GM18867 (cell line): ENCODE measurements around the gene BTBD9.

Source experiments
- ATAC-seq: cut with Tn5 transposase; IDR thresholded peaks from one replicate; pipeline ENCODE4 v1.9.1; 2021; ENCODE audit warnings: mild to moderate bottlenecking, moderate library complexity; ENCODE audit not compliant: unreplicated experiment

BTBD9 gene

DNA sequence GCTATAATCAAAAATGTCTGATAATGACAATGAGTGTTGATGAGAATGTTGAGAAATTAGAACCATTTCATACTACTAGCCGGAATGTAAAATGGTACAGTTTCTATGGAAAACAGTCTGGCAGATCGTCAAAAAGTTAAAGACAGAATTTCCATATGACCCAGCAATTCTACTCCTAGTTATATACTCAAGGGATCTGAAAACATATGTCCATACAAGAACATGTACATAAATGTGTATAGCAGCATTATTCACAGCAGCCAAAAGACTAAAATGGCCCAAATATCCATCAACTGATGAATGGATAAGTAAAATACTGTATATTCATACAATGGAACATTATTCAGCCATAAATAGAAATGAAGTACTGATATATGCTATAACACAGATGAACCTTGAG, 236.2 kb downstream of the BTBD9 start:
- no peak for ATAC-seq

- ATAC-seq: no peak
Observed at GRCh38 chr6:38400764-38401163, 239.0 kb downstream of the BTBD9 start.

- ATAC-seq: no peak
Observed at GRCh38 chr6:38400101-38400500, 239.6 kb downstream of the BTBD9 start.

- no peak for ATAC-seq
Observed at GRCh38 chr6:38396209-38396608, 243.5 kb downstream of the BTBD9 start.

GRCh38 chr6:38393986-38394385, 245.7 kb downstream of the BTBD9 start:
- ATAC-seq: no peak

GRCh38 chr6:38391626-38392579, 247.8 kb downstream of the BTBD9 start:
- ATAC-seq: no peak

- no peak for ATAC-seq
Observed at GRCh38 chr6:38391206-38391605, 248.5 kb downstream of the BTBD9 start.

GRCh38 chr6:38389875-38390274, 249.9 kb downstream of the BTBD9 start:
- ATAC-seq: no peak

GRCh38 chr6:38387971-38388370, 251.8 kb downstream of the BTBD9 start:
- no peak for ATAC-seq

DNA sequence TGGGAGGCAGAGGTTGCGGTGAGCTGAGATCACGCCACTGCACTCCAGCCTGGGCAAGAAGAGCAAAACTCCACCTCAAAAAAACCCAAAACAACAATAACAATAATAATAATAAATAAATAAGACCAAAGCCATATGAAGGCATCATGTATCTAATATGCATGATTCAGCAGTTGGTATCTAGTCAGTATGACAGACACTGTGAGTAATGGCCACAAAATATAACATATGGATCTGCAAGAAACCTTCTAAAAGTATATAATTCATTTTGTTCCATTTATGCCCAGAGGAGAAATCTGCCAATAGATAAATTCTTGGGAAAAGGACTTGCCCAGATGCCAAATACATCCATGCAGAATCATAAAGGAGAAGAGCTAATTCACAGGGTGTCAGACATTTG, 252.3 kb downstream of the BTBD9 start:
- ATAC-seq: no peak

DNA sequence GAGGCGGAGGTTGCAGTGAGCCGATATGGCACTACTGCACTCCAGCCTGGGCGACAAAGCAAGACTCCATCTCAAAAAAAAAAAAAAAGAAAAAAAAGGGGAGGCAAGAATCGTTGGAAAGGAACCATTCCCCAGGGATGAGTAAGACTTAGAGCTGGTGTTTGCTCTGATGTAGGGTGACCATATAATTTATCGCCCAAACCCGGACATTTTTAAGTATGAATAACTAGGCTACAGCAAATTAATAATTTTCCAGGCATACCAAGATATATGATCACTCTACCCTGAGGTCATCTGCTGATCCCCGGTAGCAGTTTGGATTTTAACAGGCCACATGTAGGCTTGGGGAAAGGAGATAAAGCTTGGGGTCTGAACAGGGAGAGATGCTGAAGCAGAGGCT, 260.9 kb downstream of the BTBD9 start:
- ATAC-seq: no peak

DNA sequence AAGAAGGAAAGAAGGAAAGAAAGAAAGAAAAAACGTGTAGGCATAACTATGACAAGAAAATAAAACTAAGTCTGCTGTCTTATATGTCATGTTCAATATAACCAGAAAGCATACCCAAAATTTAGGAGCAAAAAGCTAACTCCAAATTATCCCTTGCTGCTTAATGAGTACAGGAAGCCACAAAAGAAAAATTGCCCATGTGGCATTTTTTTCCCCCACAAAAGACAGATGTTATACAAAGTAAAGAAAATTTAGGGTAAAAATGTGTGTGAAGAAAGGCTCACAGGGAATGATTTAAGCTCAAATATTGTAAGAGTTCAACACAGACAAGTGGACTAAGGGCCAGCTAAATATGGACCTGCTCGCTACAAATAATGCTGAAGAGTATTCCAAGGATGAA, 263.8 kb downstream of the BTBD9 start:
- no peak for ATAC-seq

DNA sequence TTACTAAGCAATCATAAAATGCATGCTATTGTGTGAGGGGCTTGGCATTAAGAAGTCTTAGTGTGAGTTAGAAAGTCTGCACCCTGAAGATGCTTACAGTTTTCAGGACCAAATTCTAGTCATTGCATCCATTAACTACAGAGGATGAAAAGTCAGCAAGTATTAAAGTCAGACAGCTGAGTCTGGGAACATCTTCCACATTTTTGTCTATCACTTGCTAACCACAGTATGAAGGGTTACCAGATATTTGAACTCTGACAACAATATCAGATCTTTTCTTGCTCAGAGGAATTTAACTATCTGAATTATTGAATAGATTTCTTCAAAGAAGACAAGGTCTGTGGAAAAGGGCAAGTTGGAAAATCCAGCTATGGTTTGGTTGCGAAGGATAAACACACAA, 264.4 kb downstream of the BTBD9 start:
- ATAC-seq: no peak

DNA sequence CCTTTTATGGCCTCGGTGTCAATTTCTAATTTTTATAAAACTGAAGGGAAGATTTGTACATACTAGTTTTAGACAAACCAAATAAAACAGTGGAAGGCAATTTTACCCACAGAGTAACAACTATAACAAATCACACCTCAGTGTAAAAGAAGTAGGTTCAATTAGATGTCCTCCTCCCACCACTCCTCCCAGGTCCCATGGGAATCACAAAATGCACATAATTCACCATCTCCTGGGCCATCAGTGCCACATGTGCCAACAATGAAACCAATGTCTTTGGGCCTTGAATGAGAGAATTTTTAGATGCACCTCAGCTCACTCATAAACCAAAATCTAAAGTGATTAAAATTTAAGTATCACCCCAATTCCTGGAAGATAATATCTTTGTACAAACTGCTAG, 267.8 kb downstream of the BTBD9 start:
- no peak for ATAC-seq

- ATAC-seq: no peak
Observed at GRCh38 chr6:38370653-38371601, 268.8 kb downstream of the BTBD9 start.

- no peak for ATAC-seq
Observed at GRCh38 chr6:38367231-38367630, 272.5 kb downstream of the BTBD9 start.

GRCh38 chr6:38366234-38366633, 273.5 kb downstream of the BTBD9 start:
- no peak for ATAC-seq

DNA sequence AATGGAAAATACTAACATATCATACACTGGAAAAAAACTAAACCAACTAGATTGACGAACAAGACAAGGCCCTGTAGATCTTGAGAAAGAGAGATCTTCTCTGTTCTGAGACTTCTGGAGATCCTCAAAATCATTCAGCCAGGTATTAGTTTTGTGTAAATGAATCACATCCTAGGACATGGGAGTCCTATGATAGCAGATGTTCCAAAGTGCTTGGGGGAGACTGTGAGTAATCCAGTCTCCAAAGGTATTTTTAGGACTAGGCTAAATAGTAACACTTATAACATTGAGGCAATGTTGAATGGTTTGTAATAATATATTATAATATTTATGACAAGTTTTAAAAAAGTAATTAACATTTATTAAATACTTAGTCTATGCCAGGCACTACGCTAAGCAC, 275.0 kb downstream of the BTBD9 start:
- no peak for ATAC-seq

- no peak for ATAC-seq
Observed at GRCh38 chr6:38364127-38364526, 275.6 kb downstream of the BTBD9 start.

GRCh38 chr6:38355519-38355918, 284.2 kb downstream of the BTBD9 start:
- no peak for ATAC-seq

DNA sequence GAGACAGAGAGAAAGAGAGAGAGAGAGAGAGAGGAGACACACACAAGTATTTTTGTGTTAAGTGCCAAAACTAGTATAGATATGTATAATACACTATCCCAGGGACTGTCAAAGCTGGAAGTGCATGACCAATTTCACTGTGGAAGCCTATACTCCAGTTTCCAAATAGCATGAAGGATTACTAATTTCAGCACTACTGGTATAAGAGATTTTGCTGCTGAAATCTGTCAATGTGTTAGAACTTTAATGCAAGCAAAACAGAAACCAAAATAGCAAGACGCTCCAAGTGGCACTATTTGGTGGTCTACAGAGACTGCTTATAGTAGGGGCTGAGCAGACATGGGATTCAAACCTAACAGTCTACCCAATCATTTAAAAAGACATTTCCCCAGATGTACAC, 284.8 kb downstream of the BTBD9 start:
- ATAC-seq: peak; percentile 46

GRCh38 chr6:38354037-38354381, 285.7 kb downstream of the BTBD9 start:
- no peak for ATAC-seq
